Retinal pigment epithelial cell (primary cell): ENCODE data around the gene CDC16.
"Not testable (repeated sequence)": the region's sequence is repeated elsewhere in the genome, so short reads cannot be mapped to it uniquely, and the experiment has no call there.

Experiments
- DNase-seq: peaks from one replicate; pipeline ENCODE4 v3.0.0-alpha.2; 2010; ENCODE audit warnings: low read depth
- H3K4me3 ChIP-seq: 2 replicates; pipeline ENCODE4 v1.5.1; 2011; ENCODE audit warnings: mild to moderate bottlenecking, low read length, control low read depth, moderate library complexity
- CTCF ChIP-seq: conservative IDR thresholded peaks from 2 replicates; pipeline ENCODE4 v1.5.1; 2011; ENCODE audit warnings: low read depth, low read length, control low read depth, inconsistent platforms

Gene CDC16

GRCh38 chr13:114234645-114235421 is at the start of gene CDC16:
CDC16 (plus strand) TSS chr13:114234897; CDS start chr13:114235085, 188 bp downstream.
- H3K4me3 ChIP-seq = peak within 1 kb of the TSS; percentile 52
- no peak for TF ChIP-seq CTCF
- DNase-seq = peak; percentile 63

GRCh38 chr13:114185182-114185971 is 49.3 kb upstream of the CDC16 start:
- DNase-seq = no peak
- no peak for TF ChIP-seq CTCF
- no peak overlapping the region for H3K4me3 ChIP-seq

GRCh38 chr13:114194853-114195252 is 39.8 kb upstream of the CDC16 start:
- no peak for TF ChIP-seq CTCF
- DNase-seq = no peak
- H3K4me3 ChIP-seq = no peak overlapping the region

- TF ChIP-seq CTCF = no peak
- no peak for DNase-seq
- H3K4me3 ChIP-seq = no peak overlapping the region
Measured at GRCh38 chr13:114196629-114197028, 38.1 kb upstream of the CDC16 start.

GRCh38 chr13:114198556-114198955 is 36.1 kb upstream of the CDC16 start:
- H3K4me3 ChIP-seq = no peak overlapping the region
- no peak for DNase-seq
- no peak for TF ChIP-seq CTCF

- H3K4me3 ChIP-seq, DNase-seq: not testable (repeated sequence)
Measured at GRCh38 chr13:114199526-114199925, 35.2 kb upstream of the CDC16 start.

GRCh38 chr13:114199954-114200353 is 34.7 kb upstream of the CDC16 start:
- DNase-seq = no peak
- no peak for TF ChIP-seq CTCF
- peak overlapping the region; percentile 38 for H3K4me3 ChIP-seq
